Fibroblast of peridontal ligament (primary cell): ENCODE data around the gene SLC17A1.

Experiments
- DNase-seq: peaks from one replicate; pipeline ENCODE4 v3.0.0-alpha.2; 2010; ENCODE audit errors: extremely low read depth

SLC17A1 gene

GRCh38 chr6:25832307-25832662 lies 433 bp upstream of the SLC17A1 start:
- no peak for DNase-seq

GRCh38 chr6:25830458-25830857 lies 1.4 kb downstream of the SLC17A1 start:
- no peak for DNase-seq

GRCh38 chr6:25829375-25829774 lies 2.5 kb downstream of the SLC17A1 start:
- DNase-seq, result no peak

GRCh38 chr6:25821341-25821740 lies 10.5 kb downstream of the SLC17A1 start:
- no peak for DNase-seq

- DNase-seq, result no peak
Measured at GRCh38 chr6:25816252-25816651, 15.6 kb downstream of the SLC17A1 start.

- no peak for DNase-seq
Measured at GRCh38 chr6:25815194-25815593, 16.7 kb downstream of the SLC17A1 start.

GRCh38 chr6:25804804-25805203 lies 27.0 kb downstream of the SLC17A1 start:
- no peak for DNase-seq

GRCh38 chr6:25801436-25801835 lies 30.4 kb downstream of the SLC17A1 start:
- no peak for DNase-seq

GRCh38 chr6:25794784-25795183 lies 37.1 kb downstream of the SLC17A1 start:
- no peak for DNase-seq

GRCh38 chr6:25793970-25794369 lies 37.9 kb downstream of the SLC17A1 start:
- no peak for DNase-seq

GRCh38 chr6:25792016-25792415 lies 39.8 kb downstream of the SLC17A1 start:
- no peak for DNase-seq

- DNase-seq, result no peak
Measured at GRCh38 chr6:25789475-25789874, 42.4 kb downstream of the SLC17A1 start.

- DNase-seq, result peak; percentile 42
Measured at GRCh38 chr6:25788305-25788922, 43.4 kb downstream of the SLC17A1 start.

GRCh38 chr6:25787428-25787827 lies 44.4 kb downstream of the SLC17A1 start:
- DNase-seq, result no peak

GRCh38 chr6:25781134-25781533 lies 50.7 kb downstream of the SLC17A1 start:
- no peak for DNase-seq

GRCh38 chr6:25777856-25778649 lies 53.8 kb downstream of the SLC17A1 start:
- DNase-seq, result no peak

GRCh38 chr6:25777031-25777430 lies 54.8 kb downstream of the SLC17A1 start:
- DNase-seq, result no peak

GRCh38 chr6:25774120-25774715 lies 57.6 kb downstream of the SLC17A1 start:
- no peak for DNase-seq

- no peak for DNase-seq
Measured at GRCh38 chr6:25769983-25770382, 61.9 kb downstream of the SLC17A1 start.

GRCh38 chr6:25768566-25768965 lies 63.3 kb downstream of the SLC17A1 start:
- DNase-seq, result no peak

GRCh38 chr6:25764611-25765010 lies 67.2 kb downstream of the SLC17A1 start:
- no peak for DNase-seq

GRCh38 chr6:25757936-25758642 lies 73.8 kb downstream of the SLC17A1 start:
- DNase-seq, result no peak
